ENCODE results near the gene STX1A. TPM values are rescaled to one million over a fixed set of nuclear protein-coding genes. Genes with fewer than 3 reads are reported as not detected.

STX1A gene
- total and polyA plus RNA-seq, 2 of the 13 experiments (the other 11 are each of a cell fraction or from before 2014, with no cell fraction given): 6.1 to 12.2 TPM

DNA sequence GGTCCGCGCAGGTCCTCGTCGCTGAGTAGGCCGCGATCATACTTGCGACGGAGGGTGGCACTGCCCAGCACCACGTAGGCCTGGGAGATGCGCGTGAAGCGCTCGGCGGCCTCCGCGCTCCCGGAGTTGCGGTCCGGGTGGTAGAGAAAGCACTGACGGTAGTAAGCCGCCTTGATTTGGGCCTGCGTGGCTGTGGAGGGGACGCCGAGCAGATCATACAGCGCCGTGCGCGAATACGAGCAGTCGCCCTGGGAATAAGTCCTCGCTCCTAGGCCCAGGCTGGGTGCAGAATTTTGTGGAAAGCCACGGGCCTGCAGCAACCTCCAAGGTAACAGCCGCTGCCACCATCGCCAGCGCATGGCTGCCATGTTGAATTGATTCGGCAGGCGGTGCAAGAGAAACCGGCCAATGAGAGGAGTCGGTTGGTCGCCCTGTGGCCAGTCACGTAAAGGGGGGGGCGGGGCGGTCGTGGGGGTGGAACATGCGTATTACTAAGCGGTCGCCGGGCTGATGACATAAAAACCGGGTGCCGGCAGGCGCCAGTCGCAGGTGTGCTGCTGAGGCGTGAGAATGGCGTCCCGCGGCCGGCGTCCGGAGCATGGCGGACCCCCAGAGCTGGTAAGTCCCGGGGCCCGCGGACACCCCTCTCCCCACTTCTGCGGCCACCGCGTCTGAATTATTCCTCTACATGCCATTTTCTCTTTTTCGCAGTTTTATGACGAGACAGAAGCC lies 36.2 kb downstream of the STX1A start, which contains the start of the genes BUD23 and DNAJC30 (continued):
- no peak for TF ChIP-seq ZNF691 (CRISPR knock-in tag; IDR thresholded peaks at IDR 0.05; ENCODE audit: borderline replicate concordance, low read depth)
- TF ChIP-seq, protein P1, sequence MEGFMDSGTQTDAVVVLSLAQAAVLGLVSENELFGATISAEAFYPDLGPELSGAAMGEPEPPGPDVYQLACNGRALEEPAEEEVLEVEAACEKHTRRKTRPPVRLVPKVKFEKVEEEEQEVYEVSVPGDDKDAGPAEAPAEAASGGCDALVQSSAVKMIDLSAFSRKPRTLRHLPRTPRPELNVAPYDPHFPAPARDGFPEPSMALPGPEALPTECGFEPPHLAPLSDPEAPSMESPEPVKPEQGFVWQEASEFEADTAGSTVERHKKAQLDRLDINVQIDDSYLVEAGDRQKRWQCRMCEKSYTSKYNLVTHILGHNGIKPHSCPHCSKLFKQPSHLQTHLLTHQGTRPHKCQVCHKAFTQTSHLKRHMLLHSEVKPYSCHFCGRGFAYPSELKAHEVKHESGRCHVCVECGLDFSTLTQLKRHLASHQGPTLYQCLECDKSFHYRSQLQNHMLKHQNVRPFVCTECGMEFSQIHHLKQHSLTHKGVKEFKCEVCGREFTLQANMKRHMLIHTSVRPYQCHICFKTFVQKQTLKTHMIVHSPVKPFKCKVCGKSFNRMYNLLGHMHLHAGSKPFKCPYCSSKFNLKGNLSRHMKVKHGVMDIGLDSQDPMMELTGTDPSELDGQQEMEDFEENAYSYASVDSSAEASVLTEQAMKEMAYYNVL (CRISPR knock-in tag; IDR thresholded peaks at IDR 0.05; ENCODE audit: borderline replicate concordance): peak; percentile 17; the same call in 1 of the 2 replicates
- TF ChIP-seq AHR (CRISPR knock-in tag; IDR thresholded peaks at IDR 0.05): no peak
- TF ChIP-seq GMEB1 (CRISPR knock-in tag; IDR thresholded peaks at IDR 0.05; ENCODE audit: borderline replicate concordance): peak; percentile 70; the same call in 1 of the 2 replicates
- no peak for TF ChIP-seq FOSL2 (CRISPR knock-in tag; IDR thresholded peaks at IDR 0.05)
- peak; percentile 41; the same call in 1 of the 2 replicates for TF ChIP-seq ATF7-NPFF (CRISPR knock-in tag; IDR thresholded peaks at IDR 0.05; ENCODE audit: low read depth)
- no peak for TF ChIP-seq ZNF24 (IDR thresholded peaks at IDR 0.05)
- no peak for TF ChIP-seq LCORL (IDR thresholded peaks at IDR 0.05)
- TF ChIP-seq LCORL (CRISPR knock-in tag; IDR thresholded peaks at IDR 0.05): no peak; the same call in 1 of the 2 replicates
- no peak for TF ChIP-seq ZNF136 (CRISPR knock-in tag; IDR thresholded peaks at IDR 0.05; ENCODE audit: low read depth)
- no peak for TF ChIP-seq ZNF709 (CRISPR knock-in tag; IDR thresholded peaks at IDR 0.05)
- TF ChIP-seq MAFK (conservative IDR thresholded peaks at IDR 0.05 in 1 of 2, IDR thresholded peaks at IDR 0.05 in 1 of 2; ENCODE audit: low read length in 2 of 2): no peak
- no peak for TF ChIP-seq ZFP36L2 (CRISPR knock-in tag; IDR thresholded peaks at IDR 0.05)
- TF ChIP-seq TEAD2 (CRISPR knock-in tag; IDR thresholded peaks at IDR 0.05): no peak
- TF ChIP-seq DMAP1 (CRISPR knock-in tag; IDR thresholded peaks at IDR 0.05): peak; percentile 68; the same call in 1 of the 2 replicates
- TF ChIP-seq ZHX2 (IDR thresholded peaks at IDR 0.05; ENCODE audit: low read depth): no peak; the same call in none of the 2 replicates
- TF ChIP-seq ZHX2 (CRISPR knock-in tag; IDR thresholded peaks at IDR 0.05; ENCODE audit: borderline replicate concordance): 0 out of 2 replicates have a peak, but pooled peaks have one; percentile 49
- TF ChIP-seq ZSCAN29 (CRISPR knock-in tag; conservative IDR thresholded peaks at IDR 0.05): no peak
- no peak for TF ChIP-seq SNAPC5 (CRISPR knock-in tag; IDR thresholded peaks at IDR 0.05; ENCODE audit: borderline replicate concordance)
